SK-N-SH treated with all-trans-retinoic acid at 6 μM for 48 hours (cell line): Measurements from ENCODE around the gene RACK1.

Experiments used
- ATAC-seq: fragments of 200-7000 bp; cut with Tn5 transposase; 3 replicates; pipeline ENCODE4 v1.9.1; 2020; ENCODE audit warnings: mild to moderate bottlenecking, moderate library complexity
- ARNTL ChIP-seq: fragments of 450-650 bp; formaldehyde crosslinking; IDR thresholded peaks from 2 replicates; pipeline ENCODE4 v1.5.0; 2020; ENCODE audit warnings: low read depth, mild to moderate bottlenecking, moderate library complexity, borderline replicate concordance
- BACH2 ChIP-seq: fragments of 250-450 bp; sonication (Bioruptor Pico); IDR thresholded peaks from 2 replicates; pipeline ENCODE4 v1.9.0; 2021; ENCODE audit warnings: mild to moderate bottlenecking, borderline replicate concordance
- CSDC2 ChIP-seq: fragments of 250-450 bp; sonication (Bioruptor Pico); IDR thresholded peaks from 2 replicates; pipeline ENCODE4 v1.5.0; 2020; ENCODE audit warnings: mild to moderate bottlenecking, moderate library complexity
- CSRNP3 ChIP-seq: fragments of 250-450 bp; sonication (Bioruptor Pico); IDR thresholded peaks from 2 replicates; pipeline ENCODE4 v1.5.1; 2021; ENCODE audit warnings: mild to moderate bottlenecking, moderate library complexity
- ESRRG ChIP-seq: fragments of 250-450 bp; sonication (Bioruptor Pico); IDR thresholded peaks from 2 replicates; pipeline ENCODE4 v1.6.1; 2021; ENCODE audit warnings: mild to moderate bottlenecking
- GLIS3 ChIP-seq: fragments of 250-450 bp; sonication (Bioruptor Pico); IDR thresholded peaks from 2 replicates; pipeline ENCODE4 v1.5.0; 2020; ENCODE audit warnings: mild to moderate bottlenecking, moderate library complexity
- ISL1 ChIP-seq: fragments of 250-450 bp; sonication (Bioruptor Pico); IDR thresholded peaks from 2 replicates; pipeline ENCODE4 v2.1.2; 2022; ENCODE audit warnings: mild to moderate bottlenecking, moderate library complexity
- OSR1 ChIP-seq: fragments of 250-450 bp; sonication (Bioruptor Pico); IDR thresholded peaks from 2 replicates; pipeline ENCODE4 v1.8.0; 2022; ENCODE audit warnings: moderate library complexity, mild to moderate bottlenecking, inconsistent platforms
- PATZ1 ChIP-seq: fragments of 250-450 bp; sonication (Bioruptor Pico); IDR thresholded peaks from 2 replicates; pipeline ENCODE4 v1.8.0; 2020; ENCODE audit warnings: mild to moderate bottlenecking, moderate library complexity, borderline replicate concordance
- POU6F1 ChIP-seq: fragments of 250-450 bp; sonication (Bioruptor Pico); IDR thresholded peaks from 2 replicates; pipeline ENCODE4 v1.8.0; 2021; ENCODE audit warnings: low read depth, mild to moderate bottlenecking, moderate library complexity, borderline replicate concordance
- PPARA ChIP-seq: fragments of 250-450 bp; sonication (Bioruptor Pico); IDR thresholded peaks from 2 replicates; pipeline ENCODE4 v1.5.0; 2020; ENCODE audit warnings: mild to moderate bottlenecking, borderline replicate concordance
- RARB ChIP-seq: fragments of 250-450 bp; sonication (Bioruptor Pico); IDR thresholded peaks from 2 replicates; pipeline ENCODE4 v1.8.0; 2021; ENCODE audit warnings: mild to moderate bottlenecking, moderate library complexity
- SNAI2 ChIP-seq: fragments of 250-450 bp; sonication (Bioruptor Pico); IDR thresholded peaks from 2 replicates; pipeline ENCODE4 v1.5.0; 2020; ENCODE audit warnings: mild to moderate bottlenecking, moderate library complexity
- ZC3H10 ChIP-seq: fragments of 250-450 bp; sonication (Bioruptor Pico); IDR thresholded peaks from 2 replicates; pipeline ENCODE4 v1.5.1; 2021; ENCODE audit warnings: mild to moderate bottlenecking, moderate library complexity
- ZFP3 ChIP-seq: fragments of 250-450 bp; sonication (Bioruptor Pico); IDR thresholded peaks from 2 replicates; pipeline ENCODE4 v1.5.0; 2020; ENCODE audit warnings: mild to moderate bottlenecking, moderate library complexity
- ZFP30 ChIP-seq: fragments of 450-650 bp; formaldehyde crosslinking; IDR thresholded peaks from 2 replicates; pipeline ENCODE4 v1.5.0; 2022; ENCODE audit warnings: mild to moderate bottlenecking, moderate library complexity
- ZNF565 ChIP-seq: fragments of 450-650 bp; formaldehyde crosslinking; conservative IDR thresholded peaks from 2 replicates; pipeline ENCODE4 v1.5.0; 2020; ENCODE audit warnings: low read depth, mild to moderate bottlenecking, moderate library complexity
- ZNF8 ChIP-seq: fragments of 450-650 bp; formaldehyde crosslinking; IDR thresholded peaks from 2 replicates; pipeline ENCODE4 v1.5.0; 2020; ENCODE audit warnings: mild to moderate bottlenecking, moderate library complexity
- TF ChIP-seq, protein P1 (sequence below): fragments of 250-450 bp; sonication (Bioruptor Pico); IDR thresholded peaks from 2 replicates; pipeline ENCODE4 v1.5.0; 2020; ENCODE audit warnings: mild to moderate bottlenecking, moderate library complexity
- TF ChIP-seq, protein P2 (sequence below): fragments of 250-450 bp; sonication (Bioruptor Pico); IDR thresholded peaks from 2 replicates; pipeline ENCODE4 v1.5.1; 2020; ENCODE audit warnings: low read depth, mild to moderate bottlenecking, moderate library complexity

Gene RACK1

GRCh38 chr5:181194489-181195248, 49.0 kb downstream of the RACK1 start:
- no peak for ATAC-seq
- no peak for TF ChIP-seq PATZ1 (CRISPR knock-in tag)
- TF ChIP-seq, protein P1, sequence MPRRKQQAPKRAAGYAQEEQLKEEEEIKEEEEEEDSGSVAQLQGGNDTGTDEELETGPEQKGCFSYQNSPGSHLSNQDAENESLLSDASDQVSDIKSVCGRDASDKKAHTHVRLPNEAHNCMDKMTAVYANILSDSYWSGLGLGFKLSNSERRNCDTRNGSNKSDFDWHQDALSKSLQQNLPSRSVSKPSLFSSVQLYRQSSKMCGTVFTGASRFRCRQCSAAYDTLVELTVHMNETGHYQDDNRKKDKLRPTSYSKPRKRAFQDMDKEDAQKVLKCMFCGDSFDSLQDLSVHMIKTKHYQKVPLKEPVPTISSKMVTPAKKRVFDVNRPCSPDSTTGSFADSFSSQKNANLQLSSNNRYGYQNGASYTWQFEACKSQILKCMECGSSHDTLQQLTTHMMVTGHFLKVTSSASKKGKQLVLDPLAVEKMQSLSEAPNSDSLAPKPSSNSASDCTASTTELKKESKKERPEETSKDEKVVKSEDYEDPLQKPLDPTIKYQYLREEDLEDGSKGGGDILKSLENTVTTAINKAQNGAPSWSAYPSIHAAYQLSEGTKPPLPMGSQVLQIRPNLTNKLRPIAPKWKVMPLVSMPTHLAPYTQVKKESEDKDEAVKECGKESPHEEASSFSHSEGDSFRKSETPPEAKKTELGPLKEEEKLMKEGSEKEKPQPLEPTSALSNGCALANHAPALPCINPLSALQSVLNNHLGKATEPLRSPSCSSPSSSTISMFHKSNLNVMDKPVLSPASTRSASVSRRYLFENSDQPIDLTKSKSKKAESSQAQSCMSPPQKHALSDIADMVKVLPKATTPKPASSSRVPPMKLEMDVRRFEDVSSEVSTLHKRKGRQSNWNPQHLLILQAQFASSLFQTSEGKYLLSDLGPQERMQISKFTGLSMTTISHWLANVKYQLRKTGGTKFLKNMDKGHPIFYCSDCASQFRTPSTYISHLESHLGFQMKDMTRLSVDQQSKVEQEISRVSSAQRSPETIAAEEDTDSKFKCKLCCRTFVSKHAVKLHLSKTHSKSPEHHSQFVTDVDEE (CRISPR knock-in tag): no peak
- TF ChIP-seq PPARA (CRISPR knock-in tag): no peak
- TF ChIP-seq POU6F1 (CRISPR knock-in tag): no peak
- no peak for TF ChIP-seq ZFP30 (CRISPR knock-in tag)
- no peak for TF ChIP-seq ESRRG
- no peak for TF ChIP-seq CSRNP3 (CRISPR knock-in tag)
- TF ChIP-seq GLIS3 (CRISPR knock-in tag): no peak
- no peak for TF ChIP-seq ARNTL (CRISPR knock-in tag)
- TF ChIP-seq CSDC2 (CRISPR knock-in tag): no peak
- TF ChIP-seq BACH2 (CRISPR knock-in tag): no peak
- TF ChIP-seq ZNF8 (CRISPR knock-in tag): no peak
- TF ChIP-seq ZNF565: no peak
- TF ChIP-seq RARB (CRISPR knock-in tag): no peak
- no peak for TF ChIP-seq ZFP3 (CRISPR knock-in tag)
- no peak for TF ChIP-seq ISL1

GRCh38 chr5:181193656-181194055, 50.0 kb downstream of the RACK1 start:
- ATAC-seq: no peak
- TF ChIP-seq ZC3H10 (CRISPR knock-in tag) (no peak), CSRNP3 (CRISPR knock-in tag) (no peak), ZNF8 (CRISPR knock-in tag) (no peak), ZFP3 (CRISPR knock-in tag) (no peak), SNAI2 (CRISPR knock-in tag) (no peak), ARNTL (CRISPR knock-in tag) (no peak), PPARA (CRISPR knock-in tag) (no peak), POU6F1 (CRISPR knock-in tag) (no peak), PATZ1 (CRISPR knock-in tag) (no peak), ZFP30 (CRISPR knock-in tag) (no peak), GLIS3 (CRISPR knock-in tag) (no peak), OSR1 (CRISPR knock-in tag) (no peak)
- TF ChIP-seq, protein P2, sequence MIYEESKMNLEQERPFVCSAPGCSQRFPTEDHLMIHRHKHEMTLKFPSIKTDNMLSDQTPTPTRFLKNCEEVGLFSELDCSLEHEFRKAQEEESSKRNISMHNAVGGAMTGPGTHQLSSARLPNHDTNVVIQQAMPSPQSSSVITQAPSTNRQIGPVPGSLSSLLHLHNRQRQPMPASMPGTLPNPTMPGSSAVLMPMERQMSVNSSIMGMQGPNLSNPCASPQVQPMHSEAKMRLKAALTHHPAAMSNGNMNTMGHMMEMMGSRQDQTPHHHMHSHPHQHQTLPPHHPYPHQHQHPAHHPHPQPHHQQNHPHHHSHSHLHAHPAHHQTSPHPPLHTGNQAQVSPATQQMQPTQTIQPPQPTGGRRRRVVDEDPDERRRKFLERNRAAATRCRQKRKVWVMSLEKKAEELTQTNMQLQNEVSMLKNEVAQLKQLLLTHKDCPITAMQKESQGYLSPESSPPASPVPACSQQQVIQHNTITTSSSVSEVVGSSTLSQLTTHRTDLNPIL (CRISPR knock-in tag): no peak
